ENCODE measurements around the gene TMEM244. TPM values are rescaled to one million over a fixed set of nuclear protein-coding genes. Genes with fewer than 3 reads are reported as not detected.

Gene TMEM244
- total RNA-seq, 4 donors from 2014 or later: not detected

- TF ChIP-seq CTCF (IDR thresholded peaks at IDR 0.05) (no peak), POLR2A (IDR thresholded peaks at IDR 0.05) (no peak)
Observed at GRCh38 chr6:129865013-129865412, 3.9 kb upstream of the TMEM244 start.

DNA sequence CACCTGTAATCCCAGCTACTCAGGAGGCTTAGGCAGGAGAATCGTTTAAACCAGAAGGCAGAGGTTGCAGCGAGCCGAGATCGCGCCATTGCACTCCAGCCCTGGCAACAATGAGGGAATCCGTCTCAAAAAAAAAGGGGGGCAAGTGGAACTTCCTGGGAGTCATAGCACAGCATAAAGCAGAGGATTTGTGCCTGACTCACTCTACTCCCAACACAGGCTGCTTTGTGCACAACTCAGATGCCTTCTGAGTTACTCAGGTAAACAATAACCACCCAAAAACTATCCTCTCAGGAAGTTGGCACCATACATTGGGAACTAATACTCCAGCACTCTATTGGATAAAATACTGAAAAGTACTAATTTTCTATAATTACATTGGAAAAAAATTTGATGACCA is 2.5 kb upstream of the TMEM244 start:
- no peaks in the 10 kb centered on the region for H3K27me3 ChIP-seq
- H3K9me3 ChIP-seq: no peaks in the 10 kb centered on the region
- TF ChIP-seq CTCF (IDR thresholded peaks at IDR 0.05): no peak
- TF ChIP-seq POLR2A (IDR thresholded peaks at IDR 0.05): no peak
- intact Hi-C loops (cut with DNase I; ENCODE audit: low total_unique reads): no loop called here
- DNase-seq: no peak
- H3K4me3 ChIP-seq: no peak overlapping the region
- H3K27ac ChIP-seq: no peak overlapping the region
- H3K4me1 ChIP-seq: no peaks in the 10 kb centered on the region
- no peaks in the 10 kb centered on the region for H3K36me3 ChIP-seq

More at GRCh38 chr6:129865013-129865412, 3.9 kb upstream of the TMEM244 start:
- Histone ChIP-seq H3K27me3 (no peaks in the 10 kb centered on the region), H3K4me1 (no peaks in the 10 kb centered on the region), H3K9me3 (no peaks in the 10 kb centered on the region), H3K27ac (no peak overlapping the region), H3K36me3 (no peaks in the 10 kb centered on the region), H3K4me3 (no peak overlapping the region)
- no peak for DNase-seq
- intact Hi-C loops (cut with DNase I; ENCODE audit: low total_unique reads): no loop called here

DNA sequence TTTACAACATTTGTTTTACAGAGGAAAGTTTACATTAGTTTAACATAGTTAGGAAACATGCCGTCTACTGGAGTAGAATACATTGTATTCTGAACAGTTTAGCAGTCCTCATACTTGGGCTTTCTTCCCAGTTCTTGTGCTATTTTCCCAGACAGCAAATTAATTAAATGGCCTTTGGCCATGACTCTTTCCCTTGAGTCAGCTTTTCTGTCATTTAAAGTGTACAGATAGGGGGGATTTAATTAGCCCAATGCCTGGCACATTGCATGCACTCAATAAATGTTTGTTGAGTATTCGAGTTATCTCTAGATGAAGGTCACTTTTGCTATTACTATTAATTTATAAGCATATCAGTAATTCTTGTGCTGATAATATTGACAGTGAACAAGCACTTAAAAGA is 1.6 kb downstream of the TMEM244 start:
- no peaks in the 10 kb centered on the region for H3K36me3 ChIP-seq
- no peaks in the 10 kb centered on the region for H3K4me1 ChIP-seq
- no peaks in the 10 kb centered on the region for H3K9me3 ChIP-seq
- no peak for DNase-seq
- TF ChIP-seq POLR2A (IDR thresholded peaks at IDR 0.05) (no peak), CTCF (IDR thresholded peaks at IDR 0.05) (no peak)
- H3K27ac ChIP-seq: no peak overlapping the region
- no peaks in the 10 kb centered on the region for H3K27me3 ChIP-seq
- H3K4me3 ChIP-seq: no peak overlapping the region
- intact Hi-C loops (cut with DNase I; ENCODE audit: low total_unique reads): no loop called here

DNA sequence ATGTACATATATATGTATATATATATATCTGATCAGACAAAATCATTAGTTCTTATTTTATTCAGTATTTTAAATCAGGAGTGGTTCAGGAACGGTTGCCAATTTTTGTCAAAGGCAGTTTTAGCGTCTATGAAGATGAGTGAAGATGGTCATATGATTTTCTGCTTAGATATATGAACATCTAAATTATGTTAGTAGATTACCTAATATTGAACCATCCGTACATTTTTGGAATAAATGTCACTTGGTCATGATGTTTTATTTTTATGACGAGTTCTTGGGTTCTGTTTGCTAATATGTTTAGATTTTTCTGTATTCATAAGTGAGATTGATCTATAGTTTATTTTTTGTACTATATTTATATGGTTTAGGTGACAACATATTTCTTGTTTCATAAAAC is 3.3 kb downstream of the TMEM244 start:
- intact Hi-C loops (cut with DNase I; ENCODE audit: low total_unique reads): no loop called here

More for the DNA sequence above, 3.3 kb downstream of the TMEM244 start:
- H3K27me3 ChIP-seq: no peaks in the 10 kb centered on the region
- DNase-seq: no peak
- no peak overlapping the region for H3K4me3 ChIP-seq
- no peak overlapping the region for H3K27ac ChIP-seq
- H3K9me3 ChIP-seq: no peaks in the 10 kb centered on the region
- TF ChIP-seq CTCF (IDR thresholded peaks at IDR 0.05) (no peak), POLR2A (IDR thresholded peaks at IDR 0.05) (no peak)
- no peaks in the 10 kb centered on the region for H3K36me3 ChIP-seq
- H3K4me1 ChIP-seq: no peaks in the 10 kb centered on the region
